Measurements from ENCODE around the gene TTK. TPM values are rescaled to one million over a fixed set of nuclear protein-coding genes. Genes with fewer than 3 reads are reported as not detected.

Gene TTK
- total RNA-seq, 3 donors from 2014 or later: 0.66 to 1.9 (median 1.5) TPM

DNA sequence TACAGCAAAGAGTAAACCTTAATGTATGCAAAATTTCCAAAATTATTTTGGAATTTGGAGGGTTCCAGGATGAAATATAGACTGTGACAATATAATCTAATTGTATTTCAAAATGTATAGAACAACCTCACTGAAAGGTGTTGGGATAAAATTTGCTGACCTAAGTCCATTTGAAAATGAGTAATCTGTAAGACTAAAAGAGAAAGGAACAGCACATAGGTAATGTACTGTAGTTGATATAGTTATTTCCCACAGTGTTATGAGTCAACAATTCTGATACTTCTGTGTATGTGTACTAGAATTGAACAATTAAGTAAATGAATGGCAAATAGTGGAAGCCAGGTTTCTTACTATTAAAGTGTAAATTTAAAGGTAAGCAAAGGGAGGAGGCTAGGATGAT, 33.3 kb upstream of the TTK start:
- no peak for DNase-seq (ENCODE audit: low spot score in 2 of 2)

DNA sequence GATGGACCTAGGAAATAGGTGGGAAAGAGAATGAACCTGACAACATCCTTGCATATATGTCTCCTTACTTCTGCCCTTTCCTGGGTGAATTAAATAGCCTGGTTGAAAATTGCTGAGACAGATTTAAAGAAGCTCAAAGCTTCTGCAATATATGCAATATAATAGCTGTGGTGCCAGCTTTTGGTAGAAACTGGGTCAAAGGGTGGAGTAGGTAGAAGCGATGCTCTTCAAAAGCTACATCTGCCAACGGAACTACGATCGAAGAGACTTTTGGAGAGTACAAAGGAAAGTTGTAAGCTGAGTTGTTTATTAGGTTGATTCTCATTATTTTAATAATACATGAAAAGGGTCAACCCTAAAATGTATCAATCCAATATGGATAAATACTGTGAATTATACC, 22.8 kb upstream of the TTK start:
- Histone ChIP-seq H3K4me1 (no peaks in the 10 kb centered on the region), H3K9me3 (no peaks in the 10 kb centered on the region), H3K36me3 (no peaks in the 10 kb centered on the region), H3K4me3 (no peak overlapping the region), H3K27ac (no peak overlapping the region), H3K27me3 (no peaks in the 10 kb centered on the region)
- TF ChIP-seq POLR2A (IDR thresholded peaks at IDR 0.05) (no peak), POLR2AphosphoS5 (IDR thresholded peaks at IDR 0.05) (no peak)
- TF ChIP-seq, protein P1, sequence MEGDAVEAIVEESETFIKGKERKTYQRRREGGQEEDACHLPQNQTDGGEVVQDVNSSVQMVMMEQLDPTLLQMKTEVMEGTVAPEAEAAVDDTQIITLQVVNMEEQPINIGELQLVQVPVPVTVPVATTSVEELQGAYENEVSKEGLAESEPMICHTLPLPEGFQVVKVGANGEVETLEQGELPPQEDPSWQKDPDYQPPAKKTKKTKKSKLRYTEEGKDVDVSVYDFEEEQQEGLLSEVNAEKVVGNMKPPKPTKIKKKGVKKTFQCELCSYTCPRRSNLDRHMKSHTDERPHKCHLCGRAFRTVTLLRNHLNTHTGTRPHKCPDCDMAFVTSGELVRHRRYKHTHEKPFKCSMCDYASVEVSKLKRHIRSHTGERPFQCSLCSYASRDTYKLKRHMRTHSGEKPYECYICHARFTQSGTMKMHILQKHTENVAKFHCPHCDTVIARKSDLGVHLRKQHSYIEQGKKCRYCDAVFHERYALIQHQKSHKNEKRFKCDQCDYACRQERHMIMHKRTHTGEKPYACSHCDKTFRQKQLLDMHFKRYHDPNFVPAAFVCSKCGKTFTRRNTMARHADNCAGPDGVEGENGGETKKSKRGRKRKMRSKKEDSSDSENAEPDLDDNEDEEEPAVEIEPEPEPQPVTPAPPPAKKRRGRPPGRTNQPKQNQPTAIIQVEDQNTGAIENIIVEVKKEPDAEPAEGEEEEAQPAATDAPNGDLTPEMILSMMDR (IDR thresholded peaks at IDR 0.05): no peak
- intact Hi-C loops (cut with DNase I; ENCODE audit: low total_unique reads): loop anchor here (5.0 kb wide), 1 partner anchor 186 kb away; no protein-coding TSS in a partner anchor
- no peak for DNase-seq (ENCODE audit: low spot score in 2 of 2)

More for the DNA sequence above, 33.3 kb upstream of the TTK start:
- H3K4me1 ChIP-seq: no peaks in the 10 kb centered on the region
- H3K9me3 ChIP-seq: peaks cover 0 to 26% of the 10 kb centered on the region in 2 donors
- no peak overlapping the region for H3K27ac ChIP-seq
- intact Hi-C loops (cut with DNase I; ENCODE audit: low total_unique reads): no loop called here
- no peak overlapping the region for H3K4me3 ChIP-seq
- H3K27me3 ChIP-seq: no peaks in the 10 kb centered on the region
- H3K36me3 ChIP-seq: no peaks in the 10 kb centered on the region
- no peak for TF ChIP-seq POLR2AphosphoS5 (IDR thresholded peaks at IDR 0.05)
- TF ChIP-seq, protein P1 (IDR thresholded peaks at IDR 0.05): no peak
- no peak for TF ChIP-seq POLR2A (IDR thresholded peaks at IDR 0.05)

DNA sequence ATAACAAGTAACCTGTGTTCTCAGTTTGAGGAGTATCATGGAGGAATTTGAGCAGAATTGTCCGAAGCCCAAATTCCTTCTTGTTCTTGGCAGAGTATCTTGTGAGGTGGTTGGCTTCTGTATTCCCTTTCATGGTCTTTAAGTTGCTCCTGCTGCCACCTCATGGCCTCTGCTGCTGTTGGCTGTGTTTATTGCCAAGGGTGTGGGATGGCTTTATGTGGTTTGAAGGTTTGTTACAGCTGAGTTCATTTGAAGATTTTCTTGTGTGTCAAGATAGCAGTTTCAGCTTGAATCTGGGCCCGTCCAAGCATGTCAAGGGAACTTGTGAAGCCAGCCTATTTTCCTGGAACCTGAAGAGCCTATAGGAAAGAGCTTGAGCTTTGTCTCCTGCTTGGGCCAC, 20.2 kb upstream of the TTK start:
- no peaks in the 10 kb centered on the region for H3K9me3 ChIP-seq
- intact Hi-C loops (cut with DNase I; ENCODE audit: low total_unique reads): loop anchor here (5.0 kb wide), 1 partner anchor 183 kb away; no protein-coding TSS in a partner anchor
- no peaks in the 10 kb centered on the region for H3K36me3 ChIP-seq
- no peak overlapping the region for H3K27ac ChIP-seq
- no peaks in the 10 kb centered on the region for H3K4me1 ChIP-seq
- TF ChIP-seq POLR2AphosphoS5 (IDR thresholded peaks at IDR 0.05) (no peak), POLR2A (IDR thresholded peaks at IDR 0.05) (no peak)
- TF ChIP-seq, protein P1 (IDR thresholded peaks at IDR 0.05): no peak
- DNase-seq (ENCODE audit: low spot score in 2 of 2): no peak
- H3K4me3 ChIP-seq: no peak overlapping the region
- no peaks in the 10 kb centered on the region for H3K27me3 ChIP-seq

DNA sequence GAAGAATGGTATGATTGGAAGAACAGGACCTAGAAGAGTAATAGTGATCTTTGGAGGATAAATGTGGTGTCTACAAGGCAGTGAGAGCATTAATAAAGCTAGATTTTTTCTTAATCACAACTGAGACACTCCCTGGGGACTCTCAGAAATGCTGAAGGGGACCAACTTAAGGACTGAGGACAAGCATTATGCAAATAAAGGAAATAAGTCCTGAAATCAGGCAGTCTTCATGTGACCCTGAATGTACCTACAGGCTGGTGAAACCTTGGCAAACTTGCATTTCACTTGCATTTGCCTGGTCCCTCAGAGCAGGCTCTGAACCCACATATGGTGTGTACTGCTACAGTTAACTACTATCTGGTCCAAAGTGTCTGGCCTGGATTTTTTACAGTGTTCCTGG, 19.3 kb upstream of the TTK start:
- no peak for TF ChIP-seq POLR2AphosphoS5 (IDR thresholded peaks at IDR 0.05)
- TF ChIP-seq, protein P1 (IDR thresholded peaks at IDR 0.05): no peak
- no peak for TF ChIP-seq POLR2A (IDR thresholded peaks at IDR 0.05)
- H3K36me3 ChIP-seq: no peaks in the 10 kb centered on the region
- H3K9me3 ChIP-seq: no peaks in the 10 kb centered on the region
- no peaks in the 10 kb centered on the region for H3K27me3 ChIP-seq
- no peak for DNase-seq (ENCODE audit: low spot score in 2 of 2)
- intact Hi-C loops (cut with DNase I; ENCODE audit: low total_unique reads): no loop called here
- H3K4me3 ChIP-seq: no peak overlapping the region
- no peaks in the 10 kb centered on the region for H3K4me1 ChIP-seq
- H3K27ac ChIP-seq: no peak overlapping the region

DNA sequence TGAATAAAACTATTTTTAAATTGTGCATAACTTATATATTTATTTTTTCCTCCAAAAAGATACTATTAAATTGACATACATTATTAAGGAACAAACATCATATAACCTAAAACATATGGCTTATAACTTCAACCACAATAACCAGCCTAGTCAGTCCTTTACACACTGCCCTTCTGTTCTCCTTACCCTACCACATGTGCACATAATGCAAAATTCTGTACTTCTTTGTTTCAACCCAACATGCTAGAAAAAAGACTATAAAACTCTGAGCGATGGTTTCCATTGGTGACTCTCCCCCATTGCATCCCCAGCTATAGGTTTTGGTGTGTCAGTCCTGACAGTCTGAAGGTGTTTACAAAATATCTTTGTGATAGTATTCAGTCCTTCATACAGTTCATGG, 14.8 kb upstream of the TTK start:
- no peak overlapping the region for H3K4me3 ChIP-seq
- no peaks in the 10 kb centered on the region for H3K9me3 ChIP-seq
- H3K27ac ChIP-seq: no peak overlapping the region
- TF ChIP-seq POLR2AphosphoS5 (IDR thresholded peaks at IDR 0.05) (no peak), POLR2A (IDR thresholded peaks at IDR 0.05) (no peak)
- TF ChIP-seq, protein P1 (IDR thresholded peaks at IDR 0.05): no peak
- no peaks in the 10 kb centered on the region for H3K36me3 ChIP-seq
- no peaks in the 10 kb centered on the region for H3K4me1 ChIP-seq
- intact Hi-C loops (cut with DNase I; ENCODE audit: low total_unique reads): no loop called here
- no peaks in the 10 kb centered on the region for H3K27me3 ChIP-seq
- DNase-seq (ENCODE audit: low spot score in 2 of 2): no peak
